Superior temporal gyrus (tissue), 1 donor: ENCODE data around the gene KRTCAP3.
"Not testable (repeated sequence)": the region's sequence is repeated elsewhere in the genome, so short reads cannot be mapped to it uniquely, and the experiment has no call there.

ENCODE experiments used
- DNase-seq: peaks from one replicate; pipeline ENCODE4 v3.0.0-alpha.2; 2016; ENCODE audit errors: extremely low spot score

KRTCAP3 gene, protein sequence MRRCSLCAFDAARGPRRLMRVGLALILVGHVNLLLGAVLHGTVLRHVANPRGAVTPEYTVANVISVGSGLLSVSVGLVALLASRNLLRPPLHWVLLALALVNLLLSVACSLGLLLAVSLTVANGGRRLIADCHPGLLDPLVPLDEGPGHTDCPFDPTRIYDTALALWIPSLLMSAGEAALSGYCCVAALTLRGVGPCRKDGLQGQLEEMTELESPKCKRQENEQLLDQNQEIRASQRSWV

DNA sequence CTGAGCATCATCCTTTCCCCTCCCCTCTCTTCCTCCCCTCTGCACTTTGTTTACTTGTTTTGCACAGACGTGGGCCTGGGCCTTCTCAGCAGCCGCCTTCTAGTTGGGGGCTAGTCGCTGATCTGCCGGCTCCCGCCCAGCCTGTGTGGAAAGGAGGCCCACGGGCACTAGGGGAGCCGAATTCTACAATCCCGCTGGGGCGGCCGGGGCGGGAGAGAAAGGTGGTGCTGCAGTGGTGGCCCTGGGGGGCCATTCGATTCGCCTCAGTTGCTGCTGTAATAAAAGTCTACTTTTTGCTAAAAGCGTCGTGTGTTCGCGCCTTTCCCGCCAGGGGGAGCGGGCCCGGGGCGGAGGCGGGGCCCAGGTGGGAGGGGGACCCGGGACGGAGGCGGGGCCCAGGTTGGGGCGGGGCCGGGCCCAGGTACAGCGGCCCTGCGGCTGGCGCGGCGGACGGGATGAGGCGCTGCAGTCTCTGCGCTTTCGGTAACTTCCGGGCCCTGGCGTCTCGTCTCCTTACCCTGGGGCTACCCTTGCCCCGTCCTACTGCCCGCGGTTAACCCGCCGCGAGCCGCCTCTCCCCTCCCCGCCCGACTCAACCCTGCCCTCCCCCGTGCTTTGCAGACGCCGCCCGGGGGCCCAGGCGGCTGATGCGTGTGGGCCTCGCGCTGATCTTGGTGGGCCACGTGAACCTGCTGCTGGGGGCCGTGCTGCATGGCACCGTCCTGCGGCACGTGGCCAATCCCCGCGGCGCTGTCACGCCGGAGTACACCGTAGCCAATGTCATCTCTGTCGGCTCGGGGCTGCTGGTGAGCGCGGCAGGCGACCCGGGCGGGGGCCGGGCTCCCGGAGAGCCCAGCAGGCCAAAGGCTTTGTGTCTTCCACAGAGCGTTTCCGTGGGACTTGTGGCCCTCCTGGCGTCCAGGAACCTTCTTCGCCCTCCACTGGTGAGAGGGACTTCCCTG is at the start of gene KRTCAP3:
Gene KRTCAP3, plus strand, starts transcription at position 424 of the 962 bp plus-strand sequence. Its CDS starts 32 bp downstream, at position 456.
- no peak for DNase-seq

DNA sequence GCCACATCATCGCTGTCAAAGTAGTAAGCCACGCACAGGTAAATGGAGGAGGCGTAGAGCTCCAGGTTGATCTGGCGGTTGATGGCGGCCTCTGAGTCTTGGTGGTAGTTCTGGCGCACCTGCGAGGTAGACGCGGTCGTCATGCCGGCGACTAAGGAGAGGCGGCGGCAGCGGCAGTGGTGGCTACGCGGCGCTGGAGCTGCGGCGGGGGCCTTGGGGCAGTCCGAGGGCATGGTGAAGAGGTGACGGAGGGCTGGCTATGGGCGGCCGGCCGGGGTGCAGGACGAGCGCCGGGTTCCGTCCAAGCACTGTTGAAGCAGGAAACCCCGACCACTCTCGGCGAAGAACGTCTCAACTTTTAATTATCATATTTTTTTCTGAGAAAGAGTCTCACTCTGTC is 49.0 kb upstream of the KRTCAP3 start:
- no peak for DNase-seq

DNA sequence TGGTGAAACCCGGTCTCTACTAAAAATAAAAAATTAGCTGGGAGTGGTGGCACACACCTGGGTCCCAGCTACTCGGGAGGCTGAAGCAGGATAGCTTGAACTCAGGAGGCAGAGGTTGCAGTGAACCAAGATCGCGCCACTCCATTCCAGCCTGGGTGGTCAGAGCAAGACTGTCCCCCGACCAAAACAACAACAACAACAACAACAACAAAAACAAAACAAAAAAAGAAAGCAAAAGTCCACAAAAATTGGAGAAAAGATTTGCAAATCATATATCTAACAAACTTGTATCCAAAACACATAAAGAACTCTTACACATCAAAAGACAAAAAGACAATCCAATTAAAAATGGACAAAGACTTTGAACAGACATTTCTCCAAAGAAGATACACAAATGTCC is 43.2 kb upstream of the KRTCAP3 start:
- DNase-seq, result no peak

DNA sequence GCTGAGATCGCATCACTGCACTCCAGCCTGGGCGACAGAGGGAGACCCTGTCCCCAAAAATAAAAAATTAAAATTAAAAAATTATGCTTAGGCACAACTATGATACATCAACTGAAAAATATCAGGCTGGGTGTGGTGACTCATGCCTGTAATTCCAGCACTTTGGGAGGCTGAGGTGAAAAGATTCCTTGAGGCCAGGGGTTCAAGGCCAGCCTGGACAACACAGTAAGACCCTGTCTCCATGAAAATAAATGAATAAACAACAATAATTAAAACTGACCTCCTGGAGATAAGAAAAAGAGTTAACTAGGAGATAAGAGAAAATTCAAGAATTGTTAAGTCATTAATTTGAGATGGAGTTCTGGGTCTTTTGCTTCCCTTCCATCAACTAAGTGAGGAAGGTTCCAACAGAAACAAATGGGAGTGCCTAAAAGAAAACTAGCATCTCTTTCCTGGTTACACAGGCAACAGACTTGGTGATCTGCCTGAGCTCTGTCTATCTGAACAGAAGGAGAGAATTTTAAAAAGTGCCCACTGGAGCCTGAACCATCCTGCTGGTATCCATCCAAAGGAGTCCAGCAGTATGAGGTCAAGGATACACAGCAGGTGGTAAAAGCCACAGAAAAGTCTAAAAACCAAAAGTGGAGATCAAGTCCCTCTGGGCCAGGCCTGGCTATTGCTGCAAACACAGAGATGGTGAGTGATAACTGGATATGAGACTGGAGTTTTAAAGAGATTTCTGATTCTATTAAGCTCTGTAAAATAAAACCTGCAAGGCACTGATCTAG is 41.6 kb upstream of the KRTCAP3 start:
- no peak for DNase-seq

DNA sequence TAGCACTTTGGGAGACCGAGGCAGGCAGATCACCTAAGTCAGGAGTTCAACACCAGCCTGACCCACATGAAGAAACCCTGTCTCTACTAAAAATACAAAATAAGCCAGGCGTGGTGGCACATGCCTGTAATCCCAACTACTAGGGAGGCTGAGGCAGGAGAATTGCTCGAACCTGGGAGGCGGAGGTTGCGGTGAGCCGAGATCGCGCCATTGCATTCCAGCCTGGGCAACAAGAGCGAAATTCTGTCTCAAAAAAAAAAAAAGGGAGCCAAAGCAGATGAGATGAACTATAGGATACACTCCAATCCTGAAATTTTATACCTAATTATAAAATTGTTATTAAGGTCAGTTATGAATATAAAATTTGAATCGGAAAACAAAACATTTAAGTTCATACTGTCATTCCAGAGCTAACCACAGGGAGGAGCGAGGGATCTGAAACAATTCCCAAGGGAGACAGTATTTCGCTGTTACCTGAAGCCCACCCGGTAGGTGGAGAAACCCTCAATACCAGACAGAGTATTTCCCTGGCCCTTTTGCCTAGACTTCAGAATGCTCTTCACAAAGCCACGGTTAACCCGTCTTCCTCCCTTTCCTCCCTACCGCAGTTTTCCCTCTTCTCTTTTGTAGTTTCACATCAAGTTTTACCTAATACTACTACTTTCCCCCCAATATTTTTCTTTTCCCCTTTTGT is 34.2 kb upstream of the KRTCAP3 start:
- peak; percentile 59 for DNase-seq

DNA sequence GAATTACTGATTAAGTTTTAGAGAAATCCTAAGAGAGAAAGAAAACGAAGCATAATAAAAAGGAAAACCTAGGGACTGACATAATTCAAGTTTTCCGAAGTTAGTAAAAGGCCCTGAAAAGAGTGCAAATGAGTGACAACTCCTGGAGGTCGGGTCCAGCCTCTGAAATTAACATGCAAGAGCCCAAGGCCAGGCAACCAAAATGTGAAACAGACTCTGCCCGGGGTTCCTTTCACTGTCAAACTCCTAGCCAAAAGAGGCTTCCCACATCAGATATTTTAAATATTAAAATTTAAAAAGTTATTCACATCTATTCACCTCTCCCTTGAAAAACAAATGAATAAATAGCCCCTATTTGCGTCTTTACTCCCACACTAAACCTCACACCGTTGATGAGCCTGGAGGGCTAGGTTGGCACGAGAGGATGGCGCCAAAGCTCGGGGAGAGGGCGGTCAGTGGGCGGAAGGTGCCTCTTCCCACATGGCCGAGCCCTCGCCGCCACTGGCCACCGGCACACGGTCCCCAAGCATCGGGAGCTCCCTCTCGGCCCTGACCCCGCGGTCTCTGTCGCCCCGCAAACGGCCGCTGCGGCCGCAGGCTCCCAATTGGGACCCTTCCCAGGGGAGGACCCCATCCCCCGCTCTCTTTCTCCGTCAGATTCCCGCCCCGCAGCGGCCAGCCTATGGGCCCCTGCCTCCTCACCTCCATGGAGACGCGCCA is 33.4 kb upstream of the KRTCAP3 start:
- no peak for DNase-seq

DNA sequence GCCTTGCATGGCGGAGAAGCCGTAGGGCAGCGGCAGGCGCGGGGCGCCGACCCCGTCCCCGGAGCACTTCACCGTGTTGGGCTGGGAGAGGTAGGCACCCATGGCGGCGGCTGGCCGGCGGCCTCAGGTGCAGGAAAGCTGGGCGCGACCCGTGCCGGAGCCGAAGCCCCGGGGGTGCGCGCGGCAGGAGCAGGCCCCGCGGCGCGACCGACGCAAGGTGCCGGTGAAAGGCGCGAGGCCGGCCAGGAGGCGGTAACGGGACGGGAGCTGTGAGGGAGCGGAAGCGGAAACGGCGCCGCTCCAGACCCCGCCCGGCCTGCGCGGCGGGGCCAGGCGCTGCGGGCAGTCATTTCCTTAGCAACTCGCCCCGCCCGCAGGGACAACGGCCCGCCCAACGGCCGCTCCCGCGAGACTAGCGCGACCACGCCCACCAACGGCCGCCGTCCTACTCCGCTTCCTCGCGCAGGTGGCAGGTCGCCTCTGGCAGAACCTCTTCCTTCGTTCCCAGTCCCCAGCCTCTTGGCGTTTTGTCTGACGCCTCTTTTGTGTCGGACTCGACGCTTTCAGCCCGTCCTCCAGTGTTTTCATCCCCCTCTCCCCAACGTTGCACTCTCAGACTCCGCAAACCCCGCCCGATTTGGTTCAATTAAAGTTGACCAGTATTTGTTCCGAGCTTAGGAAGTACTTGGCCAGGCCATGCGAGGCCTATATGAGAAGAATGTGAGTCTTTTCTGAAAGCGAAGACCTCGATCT is 32.7 kb upstream of the KRTCAP3 start, which contains the start of gene PPM1G:
Gene PPM1G, minus strand, starts transcription at position 271 of the 753 bp plus-strand sequence. Its CDS starts 169 bp downstream, at position 102.
- peak; percentile 94 for DNase-seq

DNA sequence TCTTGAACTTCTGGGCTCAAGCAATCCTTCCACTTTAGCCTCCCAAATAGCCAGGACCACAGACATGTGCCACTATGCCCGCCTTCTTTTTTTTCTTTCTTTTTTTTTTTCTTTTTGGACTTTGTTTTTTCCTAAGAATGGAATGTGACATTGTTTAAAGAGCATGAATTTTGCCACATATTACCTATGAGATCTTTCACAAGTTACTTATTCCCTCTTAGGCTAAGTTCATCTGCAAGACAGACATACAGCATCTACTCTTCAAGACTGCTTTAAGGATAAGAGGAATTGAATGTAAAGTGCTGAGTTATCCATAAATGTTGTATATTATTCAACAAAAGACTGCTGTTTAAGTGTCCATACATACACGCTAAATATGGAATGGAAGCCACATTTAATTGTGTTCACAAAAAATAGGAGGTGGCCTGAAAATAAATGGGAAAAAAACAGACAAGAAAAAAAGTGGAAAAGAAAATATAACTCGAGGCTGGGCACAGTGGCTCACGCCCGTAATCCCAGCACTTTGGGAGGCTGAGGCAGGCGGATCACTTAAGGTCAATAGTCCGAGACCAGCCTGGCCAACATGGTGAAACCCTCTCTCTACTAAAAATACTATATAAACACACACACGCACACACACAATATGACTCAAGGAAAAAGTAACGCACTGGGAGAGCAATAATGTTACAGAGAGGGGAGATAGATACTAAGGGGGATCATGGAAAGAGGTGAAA is 29.6 kb upstream of the KRTCAP3 start:
- DNase-seq, result no peak

DNA sequence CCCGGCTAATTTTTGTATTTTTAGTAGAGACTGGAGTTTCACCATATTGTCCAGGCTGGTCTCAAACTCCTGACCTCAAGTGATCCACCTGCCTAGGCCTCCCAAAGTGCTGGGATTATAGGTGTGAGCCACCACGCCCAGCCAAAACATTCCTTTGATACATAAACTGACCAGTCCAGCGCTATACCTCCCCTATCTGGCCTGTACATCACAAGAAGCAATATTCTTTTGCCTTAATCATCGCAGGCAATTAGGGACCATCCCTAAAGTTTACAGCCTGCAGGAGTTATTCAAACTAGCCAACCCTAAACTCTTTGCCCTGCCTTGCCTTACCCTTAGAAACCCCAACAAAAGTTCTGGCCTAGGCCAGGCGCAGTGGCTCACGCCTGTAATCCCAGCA is 26.0 kb upstream of the KRTCAP3 start:
- DNase-seq, result no peak

DNA sequence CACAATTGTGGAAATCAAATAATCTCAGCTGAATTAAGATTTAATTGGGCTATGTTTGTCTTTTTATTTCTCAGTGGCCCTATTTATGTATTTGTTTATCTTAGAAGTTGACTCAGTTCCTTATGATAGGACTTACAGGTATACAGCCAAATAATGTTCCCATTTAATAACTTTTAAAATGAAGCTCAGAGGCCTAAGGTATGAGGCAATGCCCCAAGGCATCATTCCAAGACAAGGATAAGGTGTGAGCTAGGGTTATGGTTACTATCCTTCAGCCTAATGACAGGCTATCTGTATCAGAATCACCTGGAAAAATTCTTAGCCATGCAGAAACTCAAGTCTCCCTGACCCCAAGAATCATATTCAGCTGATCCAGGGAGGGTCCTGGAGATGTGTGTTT is 21.2 kb upstream of the KRTCAP3 start:
- DNase-seq, result no peak

DNA sequence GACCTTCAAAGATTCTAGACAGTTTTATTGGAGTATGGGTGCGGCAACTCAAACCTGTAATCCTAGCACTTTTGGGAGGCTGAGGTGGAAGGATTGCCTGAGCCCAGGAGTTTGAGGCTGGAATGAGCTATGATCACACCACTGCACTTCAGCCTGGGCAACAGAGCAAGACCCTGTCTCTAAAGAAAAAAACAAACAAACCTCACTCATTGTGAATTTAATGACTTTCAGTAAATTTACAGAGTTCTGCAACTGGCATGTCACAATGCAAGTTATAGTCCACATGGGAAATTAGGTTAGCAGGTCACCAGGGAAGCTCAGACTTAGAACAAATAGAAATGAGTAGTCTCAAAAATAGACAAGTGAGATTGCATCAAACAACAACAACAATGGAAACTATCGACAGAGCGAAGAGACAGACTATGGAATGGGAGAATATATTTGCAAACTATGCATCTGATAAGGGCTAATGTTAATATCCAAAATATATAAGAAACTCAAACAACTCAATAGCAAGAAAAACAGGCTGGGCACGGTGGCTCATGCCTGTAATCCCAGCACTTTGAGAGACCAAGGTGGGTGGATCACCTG is 20.4 kb upstream of the KRTCAP3 start:
- no peak for DNase-seq

DNA sequence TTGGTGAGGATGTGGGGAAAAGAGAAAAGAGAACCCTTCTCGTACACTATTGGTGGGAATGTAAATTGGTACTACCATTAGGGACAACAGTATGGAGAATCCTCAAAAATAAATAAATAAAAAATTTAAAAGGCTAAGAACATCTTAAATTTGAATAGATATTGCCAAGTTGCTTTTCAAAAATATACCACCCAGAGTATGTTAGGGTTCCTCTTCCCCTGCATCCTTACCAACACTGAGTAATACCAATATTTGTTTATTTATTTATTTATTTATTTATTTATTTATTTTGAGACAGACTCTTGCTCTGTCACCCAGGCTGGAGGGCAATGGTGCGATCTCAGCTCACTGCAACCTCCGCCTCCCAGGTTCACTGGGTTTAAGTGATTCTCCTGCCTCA is 19.2 kb upstream of the KRTCAP3 start:
- DNase-seq, result no peak

DNA sequence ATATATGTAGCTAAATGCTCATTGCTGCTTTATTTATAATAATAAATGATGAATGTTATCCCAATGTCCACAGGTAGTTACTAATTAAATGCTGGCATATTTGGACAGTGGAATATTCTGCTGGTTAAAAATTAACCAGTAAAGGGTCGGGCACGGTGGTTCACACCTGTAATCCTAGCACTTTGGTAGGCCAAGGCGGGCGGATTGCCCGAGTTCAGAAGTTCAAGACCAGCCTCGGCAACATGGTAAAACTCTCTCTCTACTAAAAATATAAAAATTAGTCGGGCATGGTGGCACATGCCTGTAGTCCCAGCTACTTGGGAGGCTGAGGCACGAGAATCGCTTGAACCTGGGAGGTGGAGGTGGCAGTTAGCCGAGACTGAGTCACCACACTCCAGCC is 17.1 kb upstream of the KRTCAP3 start:
- DNase-seq, result not testable (repeated sequence)

DNA sequence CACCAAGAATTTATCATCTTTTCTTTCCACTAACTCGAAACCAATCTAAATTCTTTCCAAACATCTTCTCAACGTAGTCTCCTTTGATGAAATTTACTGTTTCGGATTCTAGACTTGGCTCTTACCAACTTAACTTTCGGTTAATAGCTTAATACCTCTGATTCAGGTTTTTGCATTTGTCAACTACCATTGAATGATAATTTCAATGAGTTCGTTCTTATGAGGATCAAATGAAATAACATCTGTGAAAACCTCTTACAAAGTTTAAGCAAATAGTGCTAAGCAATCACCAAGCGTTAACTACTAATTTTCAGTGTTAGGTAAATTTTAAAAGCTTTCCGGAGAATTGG is 14.3 kb upstream of the KRTCAP3 start:
- DNase-seq, result peak; percentile 62

DNA sequence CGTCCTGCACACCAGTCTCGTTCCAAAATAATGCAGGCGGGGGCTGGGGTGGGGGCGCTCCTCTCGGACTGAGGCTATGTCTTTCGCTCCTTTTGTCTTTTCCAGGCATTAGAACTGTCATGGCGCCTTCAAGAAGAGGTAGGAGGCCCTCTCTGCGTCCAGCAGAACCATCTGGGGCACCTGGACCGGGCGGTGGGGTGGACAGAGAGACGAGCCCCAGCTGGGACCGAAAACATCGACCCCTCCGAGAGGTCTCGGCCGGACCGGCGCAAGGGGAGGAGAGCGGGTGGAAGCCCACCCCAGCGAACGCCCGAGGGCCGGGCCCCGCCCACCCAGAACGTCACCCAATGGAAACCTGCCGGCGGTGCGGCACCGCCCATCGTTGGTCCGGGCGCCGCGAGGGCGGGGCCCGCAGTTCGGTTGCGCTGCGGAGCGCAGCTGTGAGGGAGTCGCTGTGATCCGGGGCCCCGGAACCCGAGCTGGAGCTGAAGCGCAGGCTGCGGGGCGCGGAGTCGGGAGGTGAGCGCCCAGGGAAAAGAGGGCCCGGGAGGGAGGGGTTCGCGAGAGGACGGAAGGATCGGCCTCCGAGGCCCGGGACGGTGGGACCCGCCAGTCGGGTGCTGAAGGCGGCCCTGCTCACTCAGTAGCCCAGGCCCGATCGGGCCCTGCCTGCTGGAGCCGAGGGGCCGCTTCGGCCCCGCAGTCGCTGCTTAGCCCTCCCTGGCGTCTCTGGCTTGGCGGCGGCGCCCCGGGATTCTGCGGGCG is 13.8 kb upstream of the KRTCAP3 start, which contains the start of gene NRBP1:
Gene NRBP1, plus strand, starts transcription at position 419 of the 765 bp plus-strand sequence. CDS start 4,643 bp downstream, outside the sequence.
- peak; percentile 95 for DNase-seq

DNA sequence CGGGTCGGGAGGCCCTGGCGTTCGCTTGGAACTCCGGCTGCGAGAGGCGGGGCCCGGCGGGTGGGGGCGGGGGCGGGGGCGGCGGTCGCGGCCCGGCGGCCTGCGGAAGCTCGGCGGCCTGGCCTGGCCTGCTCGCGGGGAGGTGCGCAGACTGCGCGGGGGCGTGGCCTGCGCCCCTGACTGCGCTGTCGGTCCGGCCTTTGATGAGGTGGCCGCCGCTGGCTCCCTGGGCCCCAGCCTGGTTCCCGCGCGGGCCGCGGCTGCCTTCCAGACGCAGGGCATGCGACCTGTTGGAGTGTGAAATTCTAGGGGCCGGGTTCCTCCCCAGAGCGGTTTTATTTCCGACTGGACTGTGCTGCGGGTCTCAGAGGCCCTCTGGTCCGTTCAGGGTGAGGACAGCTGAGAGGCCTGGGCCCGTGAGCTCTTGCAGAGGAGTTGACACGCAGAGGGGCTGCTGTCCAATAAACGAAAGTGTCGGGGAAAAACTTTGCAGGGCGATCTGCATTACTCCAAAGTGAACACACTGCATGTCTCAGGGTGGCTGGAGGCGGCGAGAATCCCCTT is 13.1 kb upstream of the KRTCAP3 start:
- peak; percentile 42 for DNase-seq

DNA sequence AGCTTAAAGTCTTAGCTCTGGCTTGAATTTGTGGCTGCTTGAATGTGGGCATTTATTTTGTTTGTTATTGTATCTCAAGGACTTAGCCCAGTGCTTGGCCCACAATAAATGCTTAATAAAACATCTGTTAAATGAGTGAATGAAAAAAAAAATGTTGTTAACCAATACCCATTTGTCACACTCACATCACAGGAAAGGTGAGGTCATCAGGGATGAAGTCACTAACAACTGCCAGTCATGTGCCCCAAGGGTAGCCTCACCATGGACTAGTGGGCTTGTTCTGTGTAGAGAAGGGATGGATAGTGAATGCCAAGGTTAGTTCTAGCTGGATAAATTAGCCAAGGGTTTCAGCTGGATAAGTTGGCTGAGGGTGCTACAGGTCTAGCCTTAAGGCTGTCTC is 10.8 kb upstream of the KRTCAP3 start:
- no peak for DNase-seq

DNA sequence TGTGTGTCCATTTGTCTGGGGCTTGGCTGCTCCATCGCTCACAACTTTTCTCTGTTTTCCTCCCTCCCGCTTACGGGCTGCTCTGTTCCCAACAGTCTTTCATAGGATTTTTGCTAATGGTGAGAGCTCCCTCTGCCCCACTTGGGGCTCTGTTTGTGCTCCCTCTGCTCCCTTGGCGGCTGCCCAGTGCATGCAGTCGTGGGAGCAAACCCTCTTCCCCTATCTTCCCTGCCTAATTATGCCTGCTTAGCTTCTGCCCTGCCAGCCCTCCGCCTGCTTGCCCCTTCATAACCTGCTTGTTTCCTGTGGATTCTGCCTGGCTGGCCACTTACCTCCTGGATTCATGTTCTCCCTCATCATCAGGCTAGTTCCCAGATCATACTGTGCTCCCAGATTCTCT is 6.6 kb upstream of the KRTCAP3 start:
- no peak for DNase-seq
